HepG2 (cell line): ENCODE measurements around the gene CARD19. TPM values are rescaled to one million over a fixed set of nuclear protein-coding genes. Genes with fewer than 3 reads are reported as not detected.

Experiments used
- ATAC-seq: fragments of 200-7000 bp; cut with Tn5 transposase; 3 replicates; pipeline ENCODE4 v1.9.1; 2020; ENCODE audit warnings: mild to moderate bottlenecking, moderate library complexity
- BruUV-seq: library from RNA; stranded (reverse); fragments of 400-500 nt; replicated peaks from 2 replicates; lab custom pipeline; 2021; lab: Mats Ljungman, UMichigan
- CTCF ChIA-PET: fragments of 300-600 bp; formaldehyde crosslinking; extraction: SDS; loops from one replicate; lab custom pipeline; 2021; ENCODE audit warnings: low total read pairs, inconsistent platforms, low intra/inter-chr PET ratio; lab: Yijun Ruan, JAX
- POLR2A ChIA-PET: fragments of 350-600 bp; sonication (Branson Sonifier 250); formaldehyde crosslinking; loops from one replicate; lab custom pipeline; 2020; ENCODE audit warnings: antibody characterized with exemption, inconsistent platforms; lab: Yijun Ruan, JAX
- DNase-seq: peaks from one replicate; pipeline ENCODE4 v3.0.0-alpha.2; 2015; ENCODE audit warnings: low spot score
- FAIRE-seq: peaks from 3 replicates; lab custom pipeline; 2011; peaks lifted over from hg19 to GRCh38; lab: Jason Lieb, UNC
- H2AFZ ChIP-seq: one replicate; pipeline ENCODE4 v1.6.1; 2011; ENCODE audit warnings: low read length, inconsistent platforms
- H3K27ac ChIP-seq: fragments of 300-600 bp; 3 replicates; pipeline ENCODE4 v1.8.0; 2011; ENCODE audit warnings: mixed run types, mild to moderate bottlenecking, mixed read lengths, low read length, inconsistent platforms; ENCODE audit not compliant: insufficient read depth; ENCODE audit errors: extremely low read length
- H3K27me3 ChIP-seq, 2 experiments: fragments of 200-600 bp in 1 of 2; 2 replicates in 1 of 2; 3 replicates in 1 of 2; pipeline versions ENCODE4 v1.6.0 to v1.8.0; 2011; ENCODE audit warnings: low read length in 2 of 2, mild to moderate bottlenecking in 2 of 2, moderate library complexity in 2 of 2, inconsistent platforms in 1 of 2; ENCODE audit not compliant: insufficient read depth in 2 of 2, control insufficient read depth in 1 of 2
- H3K36me3 ChIP-seq, 2 experiments: fragments of 200-600 bp in 1 of 2; replicated peaks in 1 of 2; 2 replicates in 1 of 2; 3 replicates in 1 of 2; pipeline versions ENCODE4 v1.5.1 to v1.8.0; 2011; ENCODE audit warnings: low read length in 2 of 2, inconsistent platforms in 1 of 2; ENCODE audit not compliant: insufficient read depth in 2 of 2, control insufficient read depth in 1 of 2
- H3K4me1 ChIP-seq: 2 replicates; pipeline ENCODE4 v1.5.1; 2012; ENCODE audit warnings: low read length, inconsistent platforms; ENCODE audit not compliant: insufficient read depth
- H3K4me2 ChIP-seq: 2 replicates; pipeline ENCODE4 v1.6.0; 2011; ENCODE audit warnings: low read depth, low read length, inconsistent platforms
- H3K4me3 ChIP-seq, 3 experiments: fragments of 200-600 bp in 1 of 3; sonication (generic), shearing (Covaris generic) in 1 of 3; replicated peaks in 1 of 3; 2 replicates each; pipeline ENCODE4 v1.5.1; 2011 to 2016; ENCODE audit warnings: low read length in 3 of 3, inconsistent platforms in 2 of 3, low read depth in 2 of 3, mild to moderate bottlenecking in 2 of 3, control low read depth in 1 of 3, mixed read lengths in 1 of 3; ENCODE audit not compliant: insufficient read depth in 1 of 3
- H3K79me2 ChIP-seq: one replicate; pipeline ENCODE4 v1.6.1; 2011; ENCODE audit warnings: low read length, inconsistent platforms; ENCODE audit not compliant: insufficient read depth
- H3K9ac ChIP-seq: 2 replicates; pipeline ENCODE4 v1.6.0; 2011; ENCODE audit warnings: mild to moderate bottlenecking, low read depth, low read length, inconsistent platforms; ENCODE audit not compliant: insufficient read depth
- H3K9me3 ChIP-seq: 2 replicates; pipeline ENCODE4 v1.5.1; 2012; ENCODE audit warnings: mild to moderate bottlenecking, low read length
- H4K20me1 ChIP-seq: 2 replicates; pipeline ENCODE4 v1.6.0; 2011; ENCODE audit warnings: inconsistent platforms, mild to moderate bottlenecking, low read length, moderate library complexity; ENCODE audit not compliant: insufficient read depth
- BHLHE40 ChIP-seq: IDR thresholded peaks from 2 replicates; pipeline ENCODE4 v1.6.1; 2011; ENCODE audit warnings: low read length, improper control_type of control experiment
- HMGA1 ChIP-seq: sonication (generic); formaldehyde crosslinking; conservative IDR thresholded peaks from 2 replicates; pipeline ENCODE4 v1.4.0; 2020; ENCODE audit warnings: missing genetic modification reagents
- HOXA9 ChIP-seq: sonication (generic); formaldehyde crosslinking; IDR thresholded peaks from 2 replicates; pipeline ENCODE4 v1.8.1; 2022; ENCODE audit warnings: missing genetic modification reagents, mild to moderate bottlenecking, moderate library complexity, borderline replicate concordance
- MBNL3 ChIP-seq: fragments of 250-450 bp; sonication (Bioruptor Pico); conservative IDR thresholded peaks from 2 replicates; pipeline ENCODE4 v1.8.0; 2022; ENCODE audit warnings: mild to moderate bottlenecking, inconsistent platforms
- NONO ChIP-seq, 2 experiments: fragments of 450-650 bp in 1 of 2; sonication (generic) in 1 of 2; formaldehyde crosslinking in 1 of 2; IDR thresholded peaks in 1 of 2; conservative IDR thresholded peaks in 1 of 2; 2 replicates each; pipeline versions ENCODE4 v1.6.1 to v1.8.0; 2017 to 2022; ENCODE audit warnings: mild to moderate bottlenecking in 1 of 2, missing genetic modification reagents in 1 of 2, moderate library complexity in 1 of 2
- NRL ChIP-seq: sonication (generic); formaldehyde crosslinking; IDR thresholded peaks from 2 replicates; pipeline ENCODE4 v1.5.0; 2020; ENCODE audit warnings: missing genetic modification reagents, mild to moderate bottlenecking, moderate library complexity, borderline replicate concordance
- REPIN1 ChIP-seq: sonication (generic); formaldehyde crosslinking; IDR thresholded peaks from 2 replicates; pipeline ENCODE4 v1.8.0; 2022; ENCODE audit warnings: missing genetic modification reagents, low read depth, mild to moderate bottlenecking, borderline replicate concordance
- ZBTB46 ChIP-seq: sonication (generic); formaldehyde crosslinking; IDR thresholded peaks from 2 replicates; pipeline ENCODE4 v1.4.0; 2020; ENCODE audit warnings: mild to moderate bottlenecking, missing genetic modification reagents, borderline replicate concordance
- ZBTB7A ChIP-seq: sonication (generic); formaldehyde crosslinking; IDR thresholded peaks from 2 replicates; pipeline ENCODE4 v1.8.0; 2022; ENCODE audit warnings: mild to moderate bottlenecking, missing genetic modification reagents
- WGBS: methylation state at CpG from one replicate; pipeline ENCODE4 v1.1.6; 2017; ENCODE audit warnings: low lambda C conversion rate; 5-methylcytosine and 5-hydroxymethylcytosine counted together
- in situ Hi-C: cut with HindIII; loops from 2 replicates; pipeline ENCODE4 v1.10.0; 2017; ENCODE audit warnings: low pct_unique_long_range_greater_than_20kb; ENCODE audit not compliant: extremely low pct_ligation_motif_present
- intact Hi-C: fragments of 100-400 bp; cut with micrococcal nuclease; formaldehyde crosslinking; loops from one replicate; pipeline ENCODE4 v1.10.0; 2022; ENCODE audit not compliant: unreplicated experiment
- polyA plus RNA-seq, 8 experiments: library from polyadenylated mRNA; depleted of rRNA in 3 of 8; stranded (reverse) in 7 of 8; unstranded in 1 of 8; fragments of >200 nt; fragmentation: Illumina TruSeq in 4 of 8; extraction: Trizol in 4 of 8; gene quantifications; 2 replicates each; pipeline versions ENCODE4 v1.2.1 to v1.2.3, GENCODE V29; 2011 to 2016; ENCODE audit warnings: low read depth in 4 of 8, missing spikeins in 1 of 8, mixed read lengths in 1 of 8; ENCODE audit not compliant: insufficient read depth in 1 of 8
- total RNA-seq, 5 experiments: library from RNA; depleted of rRNA; stranded (reverse); fragments of >200 nt; fragmentation: Illumina TruSeq; extraction: Trizol; gene quantifications; 2 replicates each; pipeline ENCODE4 v1.2.3, GENCODE V29; 2016; ENCODE audit warnings: low read depth in 1 of 5
- TF ChIP-seq, protein P1 (sequence below): sonication (generic); formaldehyde crosslinking; conservative IDR thresholded peaks from 2 replicates; pipeline ENCODE4 v1.8.1; 2023; ENCODE audit warnings: missing genetic modification reagents

CARD19 gene
- total and polyA plus RNA-seq, 2 of the 13 experiments (the other 11 are each of a cell fraction or from before 2014, with no cell fraction given), result 18.4 to 47.2 TPM

GRCh38 chr9:93117924-93118862 is 22.2 kb downstream of the CARD19 start:
- FAIRE-seq (no peak), DNase-seq (no peak), ATAC-seq (no peak)
- Histone ChIP-seq H4K20me1 (no peaks in the 10 kb centered on the region), H3K36me3 (peaks cover 10 to 18% of the 10 kb centered on the region in 2 experiments; a peak in 4 of 5 replicates), H3K27ac (no peak overlapping the region), H3K4me2 (no peak overlapping the region), H3K9me3 (no peaks in the 10 kb centered on the region), H3K27me3 (no peaks in the 10 kb centered on the region), H3K79me2 (no peaks in the 10 kb centered on the region), H3K4me1 (peaks cover 57% of the 10 kb centered on the region), H3K4me3 (no peak overlapping the region), H3K9ac (no peak overlapping the region), H2AFZ (no peak overlapping the region)
- intact Hi-C loops (no loop called here), in situ Hi-C loops (no loop called here)
- no peak for TF ChIP-seq ZBTB7A (CRISPR knock-in tag)
- BruUV-seq, result TSS peak; percentile 40
- CTCF ChIA-PET, result no interaction called here
- POLR2A ChIA-PET, result interaction anchor here (2.9 to 13.7 kb wide), 3 partner anchors 9 to 181 kb away, joined by 11 to 195 read pairs (median 32); partner anchors contain the start of gene NINJ1
- 95% methylated on average over 12 of the region's 12 CpGs for WGBS

- ATAC-seq, result peak; percentile 2; the same call in 2 of the 3 replicates
- Histone ChIP-seq H3K36me3 (peaks cover 14 to 24% of the 10 kb centered on the region in 2 experiments; a peak in 4 of 5 replicates), H4K20me1 (no peaks in the 10 kb centered on the region), H3K9me3 (no peaks in the 10 kb centered on the region), H3K27ac (peak overlapping the region; percentile 52), H3K4me3 (peak overlapping the region in 1 of 3 experiments; percentile 53; a peak in 1 of 6 replicates), H3K4me2 (peak overlapping the region; percentile 50), H2AFZ (no peak overlapping the region), H3K79me2 (no peaks in the 10 kb centered on the region), H3K27me3 (no peaks in the 10 kb centered on the region), H3K9ac (0 out of 2 replicates have a peak overlapping the region, but pooled peaks have one; percentile 9), H3K4me1 (peaks cover 48% of the 10 kb centered on the region)
- POLR2A ChIA-PET, result interaction anchor here (1.0 to 13.7 kb wide), 9 partner anchors 7 to 189 kb away, joined by 3 to 195 read pairs (median 9); partner anchors contain the start of genes CARD19 and NINJ1
- no TSS peak for BruUV-seq
- FAIRE-seq, result no peak
- CTCF ChIA-PET, result no interaction called here
- in situ Hi-C loops (no loop called here), intact Hi-C loops (no loop called here)
- WGBS, result 91% methylated on average over 12 of the region's 12 CpGs
- no peak for DNase-seq
- TF ChIP-seq HMGA1 (CRISPR knock-in tag) (no peak), MBNL3 (CRISPR knock-in tag) (no peak), REPIN1 (CRISPR knock-in tag) (no peak), ZBTB46 (CRISPR knock-in tag) (0 out of 2 replicates have a peak, but pooled peaks have one; percentile 86), NRL (CRISPR knock-in tag) (no peak), HOXA9 (CRISPR knock-in tag) (no peak), BHLHE40 (no peak), NONO (IDR thresholded peaks at IDR 0.05) (no peak), NONO (CRISPR knock-in tag; conservative IDR thresholded peaks at IDR 0.05) (peak; percentile 2; the same call in 1 of the 2 replicates)
- TF ChIP-seq, protein P1, sequence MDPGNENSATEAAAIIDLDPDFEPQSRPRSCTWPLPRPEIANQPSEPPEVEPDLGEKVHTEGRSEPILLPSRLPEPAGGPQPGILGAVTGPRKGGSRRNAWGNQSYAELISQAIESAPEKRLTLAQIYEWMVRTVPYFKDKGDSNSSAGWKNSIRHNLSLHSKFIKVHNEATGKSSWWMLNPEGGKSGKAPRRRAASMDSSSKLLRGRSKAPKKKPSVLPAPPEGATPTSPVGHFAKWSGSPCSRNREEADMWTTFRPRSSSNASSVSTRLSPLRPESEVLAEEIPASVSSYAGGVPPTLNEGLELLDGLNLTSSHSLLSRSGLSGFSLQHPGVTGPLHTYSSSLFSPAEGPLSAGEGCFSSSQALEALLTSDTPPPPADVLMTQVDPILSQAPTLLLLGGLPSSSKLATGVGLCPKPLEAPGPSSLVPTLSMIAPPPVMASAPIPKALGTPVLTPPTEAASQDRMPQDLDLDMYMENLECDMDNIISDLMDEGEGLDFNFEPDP (CRISPR knock-in tag), result 0 out of 2 replicates have a peak, but pooled peaks have one; percentile 47
These were observed 23.1 kb downstream of the CARD19 start for GRCh38 chr9:93118863-93119702.
